Transverse colon (tissue), 4 donors: ENCODE measurements around the gene C11orf65. TPM values are rescaled to one million over a fixed set of nuclear protein-coding genes. Genes with fewer than 3 reads are reported as not detected.

Source experiments
- DNase-seq: peaks from one replicate; pipeline ENCODE4 v3.0.0-alpha.2; 2019
- H3K27ac ChIP-seq, 4 donors: fragments of 200-600 bp; sonication (generic); 2 replicates each; pipeline ENCODE4 v1.5.1; 2016 to 2018; ENCODE audit warnings: inconsistent platforms in 4 of 4
- H3K27me3 ChIP-seq: fragments of 200-600 bp; sonication (generic); 2 replicates; pipeline ENCODE4 v1.5.1; 2017; ENCODE audit warnings: inconsistent platforms
- H3K36me3 ChIP-seq, 4 donors: fragments of 200-600 bp; sonication (generic); 2 replicates each; pipeline ENCODE4 v1.5.1; 2017 to 2019; ENCODE audit warnings: inconsistent platforms in 4 of 4
- H3K4me1 ChIP-seq, 4 donors: fragments of 200-600 bp; sonication (generic); 2 replicates each; pipeline ENCODE4 v1.5.1; 2017 to 2020; ENCODE audit warnings: inconsistent platforms in 4 of 4
- H3K4me3 ChIP-seq, 4 donors: fragments of 200-600 bp; sonication (generic); 1 replicate in 1 of 4; 2 replicates in 3 of 4; pipeline versions ENCODE4 v1.5.1 to v1.6.1; 2017 to 2019; ENCODE audit warnings: inconsistent platforms in 4 of 4
- H3K9me3 ChIP-seq, 2 donors: fragments of 200-600 bp; sonication (generic); 2 replicates each; pipeline ENCODE4 v1.5.1; 2017 to 2019; ENCODE audit warnings: inconsistent platforms in 2 of 2
- EP300 ChIP-seq: sonication (generic); formaldehyde crosslinking; IDR thresholded peaks from one replicate; pipeline ENCODE4 v1.6.1; 2017; ENCODE audit warnings: antibody characterized with exemption, low read depth
- POLR2A ChIP-seq: fragments of 450-650 bp; IDR thresholded peaks from one replicate; pipeline ENCODE4 v1.6.1; 2016; ENCODE audit warnings: antibody characterized with exemption, mild to moderate bottlenecking, moderate library complexity
- POLR2AphosphoS5 ChIP-seq, 3 donors: sonication (generic); formaldehyde crosslinking; IDR thresholded peaks; one replicate each; pipeline ENCODE4 v1.6.1; 2016; ENCODE audit warnings: antibody characterized with exemption in 3 of 3
- WGBS, 2 donors: methylation state at CpG; one replicate each; pipeline ENCODE4 v1.1.5; 2018; ENCODE audit warnings: low coverage in 1 of 2; 5-methylcytosine and 5-hydroxymethylcytosine counted together
- in situ Hi-C, 4 donors: fragments of 200-750 bp; cut with MboI; loops; one replicate each; pipeline versions ENCODE4 v1.15.0 to v1.15.1; 2017; ENCODE audit warnings: low sequenced_read_pairs in 3 of 4, low pct_ligation_motif_present in 1 of 4, low pct_unique_long_range_greater_than_20kb in 1 of 4
- intact Hi-C: fragments of 100-400 bp; cut with DNase I; formaldehyde crosslinking; loops from one replicate; pipeline ENCODE4 v1.15.1; 2023; ENCODE audit warnings: low total_unique reads
- total RNA-seq, 4 donors: library from RNA; depleted of rRNA; stranded (reverse); fragments of >200 nt; gene quantifications; one replicate each; pipeline ENCODE4 v1.1.0, GENCODE V29; 2016
- TF ChIP-seq, protein P1 (sequence below), 5 experiments: fragments of 200-600 bp in 3 of 5; fragments of 450-650 bp in 2 of 5; sonication (generic) in 3 of 5; IDR thresholded peaks; 1 replicate in 2 of 5; 2 replicates in 3 of 5; pipeline ENCODE4 v1.5.1; 2016 to 2017; ENCODE audit warnings: antibody characterized with exemption in 5 of 5, inconsistent platforms in 3 of 5, mild to moderate bottlenecking in 2 of 5, moderate library complexity in 1 of 5

C11orf65 gene
- total RNA-seq, 4 donors from 2014 or later, result 1.1 TPM; not detected in 2

DNA sequence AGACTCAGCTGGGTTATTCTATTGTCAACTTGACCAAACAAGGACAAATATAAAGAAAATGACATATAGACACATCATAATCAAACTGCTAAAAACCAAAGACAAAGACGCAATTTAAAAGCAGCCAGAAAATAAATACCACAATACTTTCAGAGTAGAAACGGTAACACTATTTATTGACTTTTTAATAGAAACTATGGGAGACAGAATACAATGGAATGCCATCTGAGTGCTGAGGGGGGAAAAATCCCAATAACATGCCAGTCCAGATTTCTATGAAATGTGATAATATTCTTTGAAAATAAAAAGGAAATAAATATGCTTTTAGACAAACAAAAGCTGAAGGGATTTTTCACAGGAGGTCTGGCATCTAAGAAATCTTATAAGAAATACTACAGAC lies 30.7 kb downstream of the C11orf65 start:
- 93 to 100% methylated on average over 2 of the region's 2 CpGs for WGBS, 2 donors
- Histone ChIP-seq H3K4me1 (no peaks in the 10 kb centered on the region), H3K36me3 (no peaks in the 10 kb centered on the region), H3K27ac (no peak overlapping the region), H3K4me3 (no peak overlapping the region), H3K9me3 (no peaks in the 10 kb centered on the region), H3K27me3 (no peaks in the 10 kb centered on the region)
- no peak for TF ChIP-seq POLR2A
- TF ChIP-seq, protein P1, sequence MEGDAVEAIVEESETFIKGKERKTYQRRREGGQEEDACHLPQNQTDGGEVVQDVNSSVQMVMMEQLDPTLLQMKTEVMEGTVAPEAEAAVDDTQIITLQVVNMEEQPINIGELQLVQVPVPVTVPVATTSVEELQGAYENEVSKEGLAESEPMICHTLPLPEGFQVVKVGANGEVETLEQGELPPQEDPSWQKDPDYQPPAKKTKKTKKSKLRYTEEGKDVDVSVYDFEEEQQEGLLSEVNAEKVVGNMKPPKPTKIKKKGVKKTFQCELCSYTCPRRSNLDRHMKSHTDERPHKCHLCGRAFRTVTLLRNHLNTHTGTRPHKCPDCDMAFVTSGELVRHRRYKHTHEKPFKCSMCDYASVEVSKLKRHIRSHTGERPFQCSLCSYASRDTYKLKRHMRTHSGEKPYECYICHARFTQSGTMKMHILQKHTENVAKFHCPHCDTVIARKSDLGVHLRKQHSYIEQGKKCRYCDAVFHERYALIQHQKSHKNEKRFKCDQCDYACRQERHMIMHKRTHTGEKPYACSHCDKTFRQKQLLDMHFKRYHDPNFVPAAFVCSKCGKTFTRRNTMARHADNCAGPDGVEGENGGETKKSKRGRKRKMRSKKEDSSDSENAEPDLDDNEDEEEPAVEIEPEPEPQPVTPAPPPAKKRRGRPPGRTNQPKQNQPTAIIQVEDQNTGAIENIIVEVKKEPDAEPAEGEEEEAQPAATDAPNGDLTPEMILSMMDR (IDR thresholded peaks at IDR 0.05), result no peak
- TF ChIP-seq EP300, result no peak
- no peak for TF ChIP-seq POLR2AphosphoS5 (IDR thresholded peaks at IDR 0.05)
- in situ Hi-C loops (no loop called here), intact Hi-C loops (no loop called here)
- DNase-seq, result no peak

DNA sequence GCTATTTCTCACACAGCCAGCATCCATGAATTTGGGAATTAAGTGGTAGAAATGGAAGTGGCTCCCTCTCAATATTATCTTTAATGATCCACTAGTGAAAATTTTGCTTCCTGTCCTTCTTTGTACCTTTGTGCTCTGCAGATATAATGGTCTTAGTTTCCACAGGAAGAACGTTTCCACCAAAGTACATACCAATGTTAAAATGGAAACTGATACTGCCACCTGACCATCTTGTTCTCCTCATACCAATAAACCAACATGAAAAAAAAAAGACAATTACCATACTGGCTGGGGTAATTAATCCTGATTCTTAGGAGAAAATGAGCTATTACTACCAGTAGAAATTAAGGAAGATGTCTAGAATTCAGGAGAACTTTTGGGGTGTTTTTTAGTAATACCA lies 32.3 kb downstream of the C11orf65 start:
- Histone ChIP-seq H3K9me3 (no peaks in the 10 kb centered on the region), H3K36me3 (no peaks in the 10 kb centered on the region), H3K4me3 (no peak overlapping the region), H3K27ac (no peak overlapping the region), H3K27me3 (no peaks in the 10 kb centered on the region), H3K4me1 (no peaks in the 10 kb centered on the region)
- 63 to 67% methylated on average over 1 of the region's 1 CpG for WGBS, 2 donors
- TF ChIP-seq, protein P1 (IDR thresholded peaks at IDR 0.05), result no peak
- TF ChIP-seq POLR2AphosphoS5 (IDR thresholded peaks at IDR 0.05) (no peak), EP300 (no peak), POLR2A (no peak)
- intact Hi-C loops, result no loop called here
- in situ Hi-C loops, result no loop called here
- DNase-seq, result no peak

DNA sequence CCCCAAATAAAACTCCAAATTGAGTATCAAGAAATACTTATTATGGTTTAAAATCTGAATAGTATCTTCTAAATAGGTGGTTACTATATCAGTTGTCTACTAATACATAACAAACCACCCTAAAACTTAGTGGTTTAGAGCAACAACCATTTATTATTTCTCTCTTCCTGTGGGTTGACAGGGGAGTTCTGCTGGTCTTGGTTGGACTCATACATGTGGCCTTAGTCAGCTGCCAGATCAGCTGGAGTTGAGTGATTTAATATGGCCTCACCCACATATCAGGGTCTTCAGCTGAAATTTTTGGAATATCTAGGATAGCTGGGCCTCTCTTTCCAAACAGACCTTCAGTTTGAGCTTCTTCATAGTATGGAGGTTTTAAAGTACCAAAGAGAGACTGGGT lies 34.5 kb downstream of the C11orf65 start:
- TF ChIP-seq, protein P1 (IDR thresholded peaks at IDR 0.05), result no peak
- TF ChIP-seq POLR2AphosphoS5 (IDR thresholded peaks at IDR 0.05) (no peak), POLR2A (no peak), EP300 (no peak)
- Histone ChIP-seq H3K36me3 (no peaks in the 10 kb centered on the region), H3K27ac (no peak overlapping the region), H3K4me1 (no peaks in the 10 kb centered on the region), H3K9me3 (no peaks in the 10 kb centered on the region), H3K27me3 (no peaks in the 10 kb centered on the region), H3K4me3 (no peak overlapping the region)
- in situ Hi-C loops (no loop called here), intact Hi-C loops (no loop called here)
- no peak for DNase-seq

DNA sequence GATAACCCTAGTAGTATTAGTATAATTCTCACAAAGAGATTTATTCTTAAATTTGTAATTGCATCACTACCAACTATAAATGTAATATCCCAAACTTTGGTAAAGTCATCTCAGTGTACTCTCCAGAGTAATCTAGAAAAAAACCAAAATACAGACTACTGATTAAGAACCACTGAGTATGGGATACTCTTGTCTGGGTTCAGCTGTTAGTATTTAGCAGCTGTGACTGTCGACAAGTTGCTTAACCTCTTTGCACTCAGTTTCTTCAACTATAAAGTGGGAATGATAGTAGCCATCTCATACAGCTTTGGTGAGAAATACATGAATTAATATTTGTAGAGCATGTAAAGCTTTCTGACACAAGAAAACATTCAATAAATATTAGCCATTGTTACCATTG lies 35.3 kb downstream of the C11orf65 start:
- Histone ChIP-seq H3K9me3 (no peaks in the 10 kb centered on the region), H3K4me1 (no peaks in the 10 kb centered on the region), H3K27ac (no peak overlapping the region), H3K4me3 (no peak overlapping the region), H3K36me3 (no peaks in the 10 kb centered on the region), H3K27me3 (no peaks in the 10 kb centered on the region)
- in situ Hi-C loops (no loop called here), intact Hi-C loops (no loop called here)
- WGBS, 2 donors, result 71 to 84% methylated on average over 1 of the region's 1 CpG
- TF ChIP-seq POLR2A, result no peak
- TF ChIP-seq POLR2AphosphoS5 (IDR thresholded peaks at IDR 0.05), result no peak
- no peak for TF ChIP-seq EP300
- TF ChIP-seq, protein P1 (IDR thresholded peaks at IDR 0.05), result no peak
- no peak for DNase-seq
